HepG2 (cell line): ENCODE data around the gene IRF2. TPM values are rescaled to one million over a fixed set of nuclear protein-coding genes. Genes with fewer than 3 reads are reported as not detected.

Experiments
- ELF1 ChIP-seq: sonication (generic); formaldehyde crosslinking; IDR thresholded peaks from 2 replicates; pipeline ENCODE4 v1.4.0; 2020; ENCODE audit warnings: missing genetic modification reagents
- FLYWCH1 ChIP-seq: sonication (generic); formaldehyde crosslinking; IDR thresholded peaks from 2 replicates; pipeline ENCODE4 v1.8.1; 2023; ENCODE audit warnings: mild to moderate bottlenecking, missing genetic modification reagents
- GATAD2A ChIP-seq: IDR thresholded peaks from 2 replicates; pipeline ENCODE4 v1.6.1; 2016
- HMG20A ChIP-seq: IDR thresholded peaks from 2 replicates; pipeline ENCODE4 v1.6.1; 2016; ENCODE audit warnings: borderline replicate concordance
- MED13 ChIP-seq: sonication (generic); formaldehyde crosslinking; IDR thresholded peaks from 2 replicates; pipeline ENCODE4 v1.5.0; 2020; ENCODE audit warnings: missing genetic modification reagents
- PCBP1 ChIP-seq: fragments of 200-400 bp; formaldehyde crosslinking; IDR thresholded peaks from 2 replicates; pipeline ENCODE4 v1.6.1; 2017; ENCODE audit warnings: mild to moderate bottlenecking, low read depth, low read length, borderline replicate concordance
- PHF21A ChIP-seq: sonication (generic); formaldehyde crosslinking; IDR thresholded peaks from 2 replicates; pipeline ENCODE4 v1.5.0; 2020; ENCODE audit warnings: mild to moderate bottlenecking, missing genetic modification reagents
- SIX4 ChIP-seq: sonication (generic); formaldehyde crosslinking; IDR thresholded peaks from 2 replicates; pipeline ENCODE4 v1.4.0; 2020; ENCODE audit warnings: missing genetic modification reagents
- ZBTB3 ChIP-seq: sonication (generic); formaldehyde crosslinking; IDR thresholded peaks from 2 replicates; pipeline ENCODE4 v1.4.0; 2020; ENCODE audit warnings: low read depth, mild to moderate bottlenecking, moderate library complexity, missing genetic modification reagents, borderline replicate concordance
- ZNF230 ChIP-seq: sonication (generic); formaldehyde crosslinking; IDR thresholded peaks from 2 replicates; pipeline ENCODE4 v1.4.0; 2020; ENCODE audit warnings: mild to moderate bottlenecking, missing genetic modification reagents
- ZNF672 ChIP-seq: sonication (generic); formaldehyde crosslinking; IDR thresholded peaks from 2 replicates; pipeline ENCODE4 v1.8.1; 2022; ENCODE audit warnings: missing genetic modification reagents
- ZSCAN21 ChIP-seq: sonication (generic); formaldehyde crosslinking; IDR thresholded peaks from 2 replicates; pipeline ENCODE4 v1.8.0; 2022; ENCODE audit warnings: mild to moderate bottlenecking, missing genetic modification reagents, moderate library complexity, borderline replicate concordance
- ZSCAN9 ChIP-seq: IDR thresholded peaks from 2 replicates; pipeline ENCODE4 v1.6.1; 2016; ENCODE audit warnings: borderline replicate concordance
- polyA plus RNA-seq, 8 experiments: library from polyadenylated mRNA; depleted of rRNA in 3 of 8; stranded (reverse) in 7 of 8; unstranded in 1 of 8; fragments of >200 nt; fragmentation: Illumina TruSeq in 4 of 8; extraction: Trizol in 4 of 8; gene quantifications; 2 replicates each; pipeline versions ENCODE4 v1.2.1 to v1.2.3, GENCODE V29; 2011 to 2016; ENCODE audit warnings: low read depth in 4 of 8, missing spikeins in 1 of 8, mixed read lengths in 1 of 8; ENCODE audit not compliant: insufficient read depth in 1 of 8
- total RNA-seq, 5 experiments: library from RNA; depleted of rRNA; stranded (reverse); fragments of >200 nt; fragmentation: Illumina TruSeq; extraction: Trizol; gene quantifications; 2 replicates each; pipeline ENCODE4 v1.2.3, GENCODE V29; 2016; ENCODE audit warnings: low read depth in 1 of 5
- TF ChIP-seq, protein P1 (sequence below): IDR thresholded peaks from 2 replicates; pipeline ENCODE4 v1.6.1; 2016; ENCODE audit warnings: low read depth
- TF ChIP-seq, protein P2 (sequence below): conservative IDR thresholded peaks from 2 replicates; pipeline ENCODE4 v1.6.1; 2018; ENCODE audit warnings: missing genetic modification reagents
- TF ChIP-seq, protein P3 (sequence below), 2 experiments: sonication (generic) in 1 of 2; formaldehyde crosslinking in 1 of 2; IDR thresholded peaks; 2 replicates each; pipeline versions ENCODE4 v1.4.0 to v1.6.1; 2016 to 2020; ENCODE audit warnings: borderline replicate concordance in 1 of 2, low read depth in 1 of 2, mild to moderate bottlenecking in 1 of 2, missing genetic modification reagents in 1 of 2
- TF ChIP-seq, protein P4 (sequence below): sonication (generic); formaldehyde crosslinking; IDR thresholded peaks from 2 replicates; pipeline ENCODE4 v1.8.0; 2022; ENCODE audit warnings: missing genetic modification reagents, mild to moderate bottlenecking, moderate library complexity, borderline replicate concordance

The IRF2 gene
- total and polyA plus RNA-seq, 2 of the 13 experiments (the other 11 are each of a cell fraction or from before 2014, with no cell fraction given): 15.5 to 28.8 TPM

DNA sequence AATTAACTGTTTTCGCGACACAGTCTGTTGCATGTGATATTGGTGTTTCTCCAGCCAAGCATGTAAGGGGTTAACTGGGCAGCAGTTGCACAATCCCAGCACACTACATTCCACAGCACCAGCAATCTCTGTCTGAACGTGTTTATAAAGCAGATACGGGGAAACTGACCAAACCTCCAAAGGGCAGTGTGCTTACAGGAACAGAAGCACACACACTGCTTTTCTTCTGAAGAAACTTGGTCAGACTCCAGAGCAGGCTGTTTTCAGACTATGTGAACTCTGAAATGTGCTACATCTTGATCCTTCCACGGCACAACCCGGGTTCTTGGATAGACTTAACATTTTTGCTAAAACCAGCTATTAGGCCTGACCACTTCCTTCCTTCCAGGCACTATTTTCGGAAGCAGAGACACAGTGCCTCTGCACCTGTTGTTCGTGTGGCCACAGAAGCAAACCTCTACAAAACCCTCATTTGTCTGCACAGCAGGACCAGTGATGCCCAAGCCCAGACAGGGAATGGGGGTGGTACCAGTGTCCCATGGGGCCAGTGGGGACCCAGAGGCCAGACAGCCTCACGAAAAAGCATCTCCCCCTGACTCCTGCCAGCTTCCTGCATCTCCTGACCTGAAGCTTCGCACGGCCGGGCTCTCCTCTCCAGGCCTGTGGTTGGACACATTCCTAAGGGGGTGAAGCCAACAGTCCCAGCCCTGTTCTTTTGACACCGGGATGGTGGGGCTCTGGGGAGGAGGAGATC, 90.1 kb downstream of the IRF2 start (continued):
- TF ChIP-seq, protein P1, sequence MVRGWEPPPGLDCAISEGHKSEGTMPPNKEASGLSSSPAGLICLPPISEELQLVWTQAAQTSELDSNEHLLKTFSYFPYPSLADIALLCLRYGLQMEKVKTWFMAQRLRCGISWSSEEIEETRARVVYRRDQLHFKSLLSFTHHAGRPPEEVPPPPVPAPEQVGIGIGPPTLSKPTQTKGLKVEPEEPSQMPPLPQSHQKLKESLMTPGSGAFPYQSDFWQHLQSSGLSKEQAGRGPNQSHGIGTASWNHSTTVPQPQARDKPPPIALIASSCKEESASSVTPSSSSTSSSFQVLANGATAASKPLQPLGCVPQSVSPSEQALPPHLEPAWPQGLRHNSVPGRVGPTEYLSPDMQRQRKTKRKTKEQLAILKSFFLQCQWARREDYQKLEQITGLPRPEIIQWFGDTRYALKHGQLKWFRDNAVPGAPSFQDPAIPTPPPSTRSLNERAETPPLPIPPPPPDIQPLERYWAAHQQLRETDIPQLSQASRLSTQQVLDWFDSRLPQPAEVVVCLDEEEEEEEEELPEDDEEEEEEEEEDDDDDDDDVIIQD (CRISPR knock-in tag): peak; percentile 38; the same call in 1 of the 2 replicates
- TF ChIP-seq PHF21A (CRISPR knock-in tag) (peak; percentile 81; the same call in 1 of the 2 replicates), ELF1 (CRISPR knock-in tag) (0 out of 2 replicates have a peak, but pooled peaks have one; percentile 18), ZBTB3 (CRISPR knock-in tag) (no peak), ZSCAN21 (CRISPR knock-in tag) (peak; percentile 63; the same call in 1 of the 2 replicates), GATAD2A (CRISPR knock-in tag) (peak; percentile 96), MED13 (CRISPR knock-in tag) (peak; percentile 68; the same call in 1 of the 2 replicates), ZNF230 (CRISPR knock-in tag) (0 out of 2 replicates have a peak, but pooled peaks have one; percentile 62), PCBP1 (no peak), FLYWCH1 (CRISPR knock-in tag) (no peak), ZSCAN9 (CRISPR knock-in tag) (no peak; the same call in 1 of the 2 replicates), HMG20A (peak; percentile 71), SIX4 (CRISPR knock-in tag) (peak; percentile 24; the same call in 1 of the 2 replicates), ZNF672 (no peak)
- TF ChIP-seq, protein P2, sequence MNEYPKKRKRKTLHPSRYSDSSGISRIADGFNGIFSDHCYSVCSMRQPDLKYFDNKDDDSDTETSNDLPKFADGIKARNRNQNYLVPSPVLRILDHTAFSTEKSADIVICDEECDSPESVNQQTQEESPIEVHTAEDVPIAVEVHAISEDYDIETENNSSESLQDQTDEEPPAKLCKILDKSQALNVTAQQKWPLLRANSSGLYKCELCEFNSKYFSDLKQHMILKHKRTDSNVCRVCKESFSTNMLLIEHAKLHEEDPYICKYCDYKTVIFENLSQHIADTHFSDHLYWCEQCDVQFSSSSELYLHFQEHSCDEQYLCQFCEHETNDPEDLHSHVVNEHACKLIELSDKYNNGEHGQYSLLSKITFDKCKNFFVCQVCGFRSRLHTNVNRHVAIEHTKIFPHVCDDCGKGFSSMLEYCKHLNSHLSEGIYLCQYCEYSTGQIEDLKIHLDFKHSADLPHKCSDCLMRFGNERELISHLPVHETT: 0 out of 2 replicates have a peak, but pooled peaks have one; percentile 37
- TF ChIP-seq, protein P3, sequence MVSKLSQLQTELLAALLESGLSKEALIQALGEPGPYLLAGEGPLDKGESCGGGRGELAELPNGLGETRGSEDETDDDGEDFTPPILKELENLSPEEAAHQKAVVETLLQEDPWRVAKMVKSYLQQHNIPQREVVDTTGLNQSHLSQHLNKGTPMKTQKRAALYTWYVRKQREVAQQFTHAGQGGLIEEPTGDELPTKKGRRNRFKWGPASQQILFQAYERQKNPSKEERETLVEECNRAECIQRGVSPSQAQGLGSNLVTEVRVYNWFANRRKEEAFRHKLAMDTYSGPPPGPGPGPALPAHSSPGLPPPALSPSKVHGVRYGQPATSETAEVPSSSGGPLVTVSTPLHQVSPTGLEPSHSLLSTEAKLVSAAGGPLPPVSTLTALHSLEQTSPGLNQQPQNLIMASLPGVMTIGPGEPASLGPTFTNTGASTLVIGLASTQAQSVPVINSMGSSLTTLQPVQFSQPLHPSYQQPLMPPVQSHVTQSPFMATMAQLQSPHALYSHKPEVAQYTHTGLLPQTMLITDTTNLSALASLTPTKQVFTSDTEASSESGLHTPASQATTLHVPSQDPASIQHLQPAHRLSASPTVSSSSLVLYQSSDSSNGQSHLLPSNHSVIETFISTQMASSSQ (IDR thresholded peaks at IDR 0.05; ENCODE audit: low read depth): peak; percentile 57; the same call in 1 of the 2 replicates
- TF ChIP-seq, protein P3 (CRISPR knock-in tag; IDR thresholded peaks at IDR 0.05; ENCODE audit: borderline replicate concordance): peak; percentile 81; the same call in 1 of the 2 replicates
- TF ChIP-seq, protein P4, sequence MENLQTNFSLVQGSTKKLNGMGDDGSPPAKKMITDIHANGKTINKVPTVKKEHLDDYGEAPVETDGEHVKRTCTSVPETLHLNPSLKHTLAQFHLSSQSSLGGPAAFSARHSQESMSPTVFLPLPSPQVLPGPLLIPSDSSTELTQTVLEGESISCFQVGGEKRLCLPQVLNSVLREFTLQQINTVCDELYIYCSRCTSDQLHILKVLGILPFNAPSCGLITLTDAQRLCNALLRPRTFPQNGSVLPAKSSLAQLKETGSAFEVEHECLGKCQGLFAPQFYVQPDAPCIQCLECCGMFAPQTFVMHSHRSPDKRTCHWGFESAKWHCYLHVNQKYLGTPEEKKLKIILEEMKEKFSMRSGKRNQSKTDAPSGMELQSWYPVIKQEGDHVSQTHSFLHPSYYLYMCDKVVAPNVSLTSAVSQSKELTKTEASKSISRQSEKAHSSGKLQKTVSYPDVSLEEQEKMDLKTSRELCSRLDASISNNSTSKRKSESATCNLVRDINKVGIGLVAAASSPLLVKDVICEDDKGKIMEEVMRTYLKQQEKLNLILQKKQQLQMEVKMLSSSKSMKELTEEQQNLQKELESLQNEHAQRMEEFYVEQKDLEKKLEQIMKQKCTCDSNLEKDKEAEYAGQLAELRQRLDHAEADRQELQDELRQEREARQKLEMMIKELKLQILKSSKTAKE (CRISPR knock-in tag): peak; percentile 58; the same call in 1 of the 2 replicates
